ENCODE measurements around the gene GABRG3.
A peak's percentile ranks its signal among the peaks of the same experiment; 100 is the strongest.

- TF ChIP-seq EP300 (IDR thresholded peaks at IDR 0.05) (no peak), CTCF (IDR thresholded peaks at IDR 0.05) (peak in 3 of 4 experiments; percentile 28 to 64 (median 44))
Observed at GRCh38 chr15:27358751-27359434, 387.9 kb downstream of the GABRG3 start.
